GM06990 (cell line): Measurements from ENCODE around the gene SGMS2.

Source experiments
- DNase-seq: peaks from one replicate; pipeline ENCODE4 v3.0.0-alpha.2; 2011; ENCODE audit not compliant: insufficient read length; ENCODE audit errors: extremely low read depth
- H3K27me3 ChIP-seq: replicated peaks from 2 replicates; pipeline ENCODE4 v1.6.0; 2011; ENCODE audit warnings: low read length; ENCODE audit not compliant: control insufficient read depth, insufficient read depth
- H3K36me3 ChIP-seq: 2 replicates; pipeline ENCODE4 v1.5.1; 2011; ENCODE audit warnings: low read length; ENCODE audit not compliant: control insufficient read depth, insufficient read depth
- H3K4me3 ChIP-seq: replicated peaks from 2 replicates; pipeline ENCODE4 v1.5.1; 2011; ENCODE audit warnings: low read depth, mild to moderate bottlenecking, control low read depth, low read length
- CTCF ChIP-seq: IDR thresholded peaks from 2 replicates; pipeline ENCODE4 v1.5.1; 2011; ENCODE audit warnings: low read length, control low read depth, mild to moderate bottlenecking, inconsistent platforms; ENCODE audit not compliant: insufficient read depth, poor library complexity, severe bottlenecking

The SGMS2 gene

GRCh38 chr4:107832275-107832807 is 7.6 kb downstream of the SGMS2 start:
- TF ChIP-seq CTCF = no peak
- no peaks in the 10 kb centered on the region for H3K36me3 ChIP-seq
- no peak for DNase-seq
- H3K27me3 ChIP-seq = no peaks in the 10 kb centered on the region
- no peak overlapping the region for H3K4me3 ChIP-seq

GRCh38 chr4:107834241-107834794 is 9.6 kb downstream of the SGMS2 start:
- no peak for TF ChIP-seq CTCF
- Histone ChIP-seq H3K36me3 (no peaks in the 10 kb centered on the region), H3K27me3 (no peaks in the 10 kb centered on the region), H3K4me3 (no peak overlapping the region)
- DNase-seq = no peak

- no peaks in the 10 kb centered on the region for H3K36me3 ChIP-seq
- DNase-seq = no peak
- TF ChIP-seq CTCF = no peak
- H3K27me3 ChIP-seq = no peaks in the 10 kb centered on the region
- H3K4me3 ChIP-seq = no peak overlapping the region
Observed at GRCh38 chr4:107835406-107835805, 10.7 kb downstream of the SGMS2 start.

GRCh38 chr4:107837317-107837716 is 12.6 kb downstream of the SGMS2 start:
- no peak for DNase-seq
- TF ChIP-seq CTCF = no peak
- Histone ChIP-seq H3K27me3 (no peaks in the 10 kb centered on the region), H3K36me3 (no peaks in the 10 kb centered on the region), H3K4me3 (no peak overlapping the region)

- Histone ChIP-seq H3K27me3 (no peaks in the 10 kb centered on the region), H3K36me3 (no peaks in the 10 kb centered on the region), H3K4me3 (no peak overlapping the region)
- DNase-seq = no peak
- TF ChIP-seq CTCF = no peak
Observed at GRCh38 chr4:107837776-107838618, 13.3 kb downstream of the SGMS2 start.
